Activated CD4-positive, CD25-positive, alpha-beta regulatory T cell (primary cell): ENCODE measurements around the gene HNRNPAB.
"Not testable (repeated sequence)": the region's sequence is repeated elsewhere in the genome, so short reads cannot be mapped to it uniquely, and the experiment has no call there.

ENCODE experiments used
- DNase-seq, 4 experiments: peaks; one replicate each; lab custom pipeline; 2025; lab: John Stamatoyannopoulos, UW

The HNRNPAB gene

GRCh38 chr5:178212241-178213002, 8.1 kb downstream of the HNRNPAB start:
- no peak for DNase-seq

- DNase-seq: no peak
Measured at GRCh38 chr5:178213003-178213461, 8.7 kb downstream of the HNRNPAB start.

GRCh38 chr5:178213748-178214151, 9.4 kb downstream of the HNRNPAB start:
- no peak for DNase-seq

GRCh38 chr5:178214160-178214803, 9.9 kb downstream of the HNRNPAB start:
- no peak for DNase-seq

GRCh38 chr5:178215280-178216002, 11.1 kb downstream of the HNRNPAB start:
- no peak for DNase-seq

- no peak for DNase-seq
Measured at GRCh38 chr5:178216088-178216534, 11.8 kb downstream of the HNRNPAB start.

- DNase-seq: no peak
Measured at GRCh38 chr5:178216779-178217178, 12.4 kb downstream of the HNRNPAB start.

- no peak for DNase-seq
Measured at GRCh38 chr5:178218237-178218776, 14.0 kb downstream of the HNRNPAB start.

- no peak for DNase-seq
Measured at GRCh38 chr5:178218827-178219226, 14.5 kb downstream of the HNRNPAB start.

- DNase-seq: no peak
Measured at GRCh38 chr5:178221282-178221681, 16.9 kb downstream of the HNRNPAB start.

- DNase-seq: no peak
Measured at GRCh38 chr5:178221853-178222252, 17.5 kb downstream of the HNRNPAB start.

- DNase-seq: no peak
Measured at GRCh38 chr5:178222292-178222691, 18.0 kb downstream of the HNRNPAB start.

- no peak for DNase-seq
Measured at GRCh38 chr5:178223196-178223773, 19.0 kb downstream of the HNRNPAB start.

GRCh38 chr5:178223828-178224335, 19.5 kb downstream of the HNRNPAB start:
- DNase-seq: no peak

GRCh38 chr5:178224403-178224802, 20.1 kb downstream of the HNRNPAB start:
- DNase-seq: no peak

- no peak for DNase-seq
Measured at GRCh38 chr5:178225174-178225573, 20.8 kb downstream of the HNRNPAB start.

- no peak for DNase-seq
Measured at GRCh38 chr5:178227138-178227659, 22.9 kb downstream of the HNRNPAB start.

- DNase-seq: no peak
Measured at GRCh38 chr5:178227929-178228328, 23.6 kb downstream of the HNRNPAB start.

GRCh38 chr5:178228609-178229008, 24.3 kb downstream of the HNRNPAB start:
- no peak for DNase-seq

- DNase-seq: not testable (repeated sequence)
Measured at GRCh38 chr5:178229111-178229510, 24.8 kb downstream of the HNRNPAB start.

GRCh38 chr5:178229861-178230260, 25.5 kb downstream of the HNRNPAB start:
- no peak for DNase-seq
